HK-2 (cell line): ENCODE data around the gene TC2N.
"Not testable (repeated sequence)": the region's sequence is repeated elsewhere in the genome, so short reads cannot be mapped to it uniquely, and the experiment has no call there.

Experiments
- DNase-seq: peaks from one replicate; pipeline ENCODE4 v3.0.0-alpha.2; 2018; ENCODE audit not compliant: unreplicated experiment

The TC2N gene

GRCh38 chr14:91754819-91755218 lies 112.5 kb downstream of the TC2N start:
- no peak for DNase-seq

- DNase-seq, result no peak
These were observed 113.2 kb downstream of the TC2N start for GRCh38 chr14:91754185-91754584.

- no peak for DNase-seq
These were observed 113.7 kb downstream of the TC2N start for GRCh38 chr14:91753501-91754128.

- DNase-seq, result no peak
These were observed 114.4 kb downstream of the TC2N start for GRCh38 chr14:91752961-91753360.

GRCh38 chr14:91751719-91752118 lies 115.6 kb downstream of the TC2N start:
- DNase-seq, result no peak

GRCh38 chr14:91750634-91751198 lies 116.6 kb downstream of the TC2N start:
- DNase-seq, result no peak

GRCh38 chr14:91749868-91750267 lies 117.5 kb downstream of the TC2N start:
- no peak for DNase-seq

- no peak for DNase-seq
These were observed 119.3 kb downstream of the TC2N start for GRCh38 chr14:91748049-91748448.

- no peak for DNase-seq
These were observed 122.0 kb downstream of the TC2N start for GRCh38 chr14:91745344-91745743.

- DNase-seq, result no peak
These were observed 123.3 kb downstream of the TC2N start for GRCh38 chr14:91744068-91744480.

- no peak for DNase-seq
These were observed 124.1 kb downstream of the TC2N start for GRCh38 chr14:91743305-91743653.

GRCh38 chr14:91742621-91743304 lies 124.6 kb downstream of the TC2N start:
- no peak for DNase-seq

GRCh38 chr14:91739867-91740266 lies 127.5 kb downstream of the TC2N start:
- not testable (repeated sequence) for DNase-seq

GRCh38 chr14:91737619-91738018 lies 129.7 kb downstream of the TC2N start:
- DNase-seq, result no peak

- no peak for DNase-seq
These were observed 134.4 kb downstream of the TC2N start for GRCh38 chr14:91732859-91733477.

- DNase-seq, result no peak
These were observed 134.9 kb downstream of the TC2N start for GRCh38 chr14:91732439-91732838.

GRCh38 chr14:91731986-91732385 lies 135.3 kb downstream of the TC2N start, which contains the start of gene CATSPERB:
Gene CATSPERB, minus strand, starts transcription at chr14:91732086. Its CDS starts 2,607 bp downstream, at chr14:91729479.
- DNase-seq, result no peak

- DNase-seq, result no peak
These were observed 136.3 kb downstream of the TC2N start for GRCh38 chr14:91731018-91731417.

GRCh38 chr14:91729756-91730155 lies 137.6 kb downstream of the TC2N start:
- DNase-seq, result no peak
